Keratinocyte (primary cell): Measurements from ENCODE around the gene JAZF1. TPM values are rescaled to one million over a fixed set of nuclear protein-coding genes. Genes with fewer than 3 reads are reported as not detected.

ENCODE experiments used
- DNase-seq: peaks from one replicate; pipeline ENCODE4 v3.0.0-alpha.2; 2011; ENCODE audit warnings: low read depth, missing footprints, low spot score
- FAIRE-seq: peaks from 2 replicates; lab custom pipeline; 2011; peaks lifted over from hg19 to GRCh38; lab: Jason Lieb, UNC
- H2AFZ ChIP-seq: 2 replicates; pipeline ENCODE4 v1.6.0; 2012; ENCODE audit warnings: low read length, control low read depth, inconsistent platforms; ENCODE audit not compliant: control insufficient read depth
- H3K27ac ChIP-seq: 2 replicates; pipeline ENCODE4 v1.5.1; 2011; ENCODE audit warnings: low read length; ENCODE audit not compliant: control insufficient read depth, insufficient read depth
- H3K27me3 ChIP-seq: 3 replicates; pipeline ENCODE4 v1.6.0; 2011; ENCODE audit warnings: low read length; ENCODE audit not compliant: control insufficient read depth, insufficient read depth; ENCODE audit errors: extremely low read depth
- H3K36me3 ChIP-seq, 2 experiments: 2 replicates in 1 of 2; 3 replicates in 1 of 2; pipeline ENCODE4 v1.5.1; 2011; ENCODE audit warnings: low read length in 2 of 2, mild to moderate bottlenecking in 1 of 2; ENCODE audit not compliant: control insufficient read depth in 2 of 2, insufficient read depth in 2 of 2; ENCODE audit errors: extremely low read depth in 1 of 2
- H3K4me1 ChIP-seq: 3 replicates; pipeline ENCODE4 v1.5.1; 2011; ENCODE audit warnings: low read length; ENCODE audit not compliant: control insufficient read depth, insufficient read depth; ENCODE audit errors: extremely low read depth
- H3K4me2 ChIP-seq: 3 replicates; pipeline ENCODE4 v1.6.0; 2011; ENCODE audit warnings: low read depth, low read length; ENCODE audit not compliant: control insufficient read depth, insufficient read depth; ENCODE audit errors: extremely low read depth
- H3K4me3 ChIP-seq, 3 experiments: fragments of 200-600 bp in 1 of 3; sonication (generic) in 1 of 3; 2 replicates in 2 of 3; 3 replicates in 1 of 3; pipeline ENCODE4 v1.5.1; 2011 to 2016; ENCODE audit warnings: low read length in 3 of 3, mild to moderate bottlenecking in 3 of 3, control low read depth in 2 of 3, inconsistent platforms in 1 of 3, low read depth in 1 of 3, mixed read lengths in 1 of 3, mixed run types in 1 of 3, moderate library complexity in 1 of 3; ENCODE audit not compliant: control insufficient read depth in 2 of 3, insufficient read depth in 2 of 3; ENCODE audit errors: extremely low read depth in 1 of 3
- H3K79me2 ChIP-seq: 2 replicates; pipeline ENCODE4 v1.6.0; 2012; ENCODE audit warnings: low read length; ENCODE audit not compliant: control insufficient read depth, insufficient read depth
- H3K9ac ChIP-seq: 3 replicates; pipeline ENCODE4 v1.6.0; 2011; ENCODE audit warnings: low read length; ENCODE audit not compliant: control insufficient read depth, insufficient read depth; ENCODE audit errors: extremely low read depth
- H3K9me1 ChIP-seq: 3 replicates; pipeline ENCODE4 v1.6.0; 2011; ENCODE audit warnings: low read length; ENCODE audit not compliant: control insufficient read depth, insufficient read depth; ENCODE audit errors: extremely low read depth
- H3K9me3 ChIP-seq: 2 replicates; pipeline ENCODE4 v1.5.1; 2012; ENCODE audit warnings: low read depth, low read length; ENCODE audit not compliant: control insufficient read depth
- H4K20me1 ChIP-seq: 3 replicates; pipeline ENCODE4 v1.6.0; 2011; ENCODE audit warnings: low read length; ENCODE audit not compliant: control insufficient read depth, insufficient read depth; ENCODE audit errors: extremely low read depth
- EZH2 ChIP-seq: IDR thresholded peaks from one replicate; pipeline ENCODE4 v1.6.1; 2012; ENCODE audit warnings: inconsistent platforms, mild to moderate bottlenecking, low read length, moderate library complexity
- dilution Hi-C: fragments of 300-500 bp; cut with MboI; formaldehyde crosslinking; loops from one replicate; pipeline ENCODE4 v1.7.0; 2020; ENCODE audit warnings: low sequenced_read_pairs; ENCODE audit not compliant: extremely low pct_ligation_motif_present
- polyA plus RNA-seq, 5 experiments: library from polyadenylated mRNA; depleted of rRNA in 3 of 5; stranded (reverse) in 3 of 5; stranded (forward) in 1 of 5; unstranded in 1 of 5; fragments of >200 nt; gene quantifications; 1 replicate in 1 of 5; 2 replicates in 3 of 5; 3 replicates in 1 of 5; pipeline versions ENCODE4 v1.2.1 to v1.2.3, GENCODE V29; 2011 to 2012; ENCODE audit warnings: missing spikeins in 2 of 5, low read depth in 1 of 5, low replicate concordance in 1 of 5
- TF ChIP-seq, protein P1 (sequence below), 3 experiments: IDR thresholded peaks in 1 of 3; conservative IDR thresholded peaks in 1 of 3; optimal IDR thresholded peaks in 1 of 3; 2 replicates in 2 of 3; 3 replicates in 1 of 3; pipeline versions ENCODE3 to v1.5.1; 2011; ENCODE audit warnings: low read length in 3 of 3, mild to moderate bottlenecking in 3 of 3, moderate library complexity in 2 of 3, control low read depth in 1 of 3, inconsistent platforms in 1 of 3; ENCODE audit not compliant: insufficient read depth in 2 of 3; ENCODE audit errors: extremely low read depth in 1 of 3

JAZF1 gene
- polyA plus RNA-seq, 1 donor (not counting 4 experiments of a cell fraction or from before 2014, with no cell fraction given): 2.5 TPM

DNA sequence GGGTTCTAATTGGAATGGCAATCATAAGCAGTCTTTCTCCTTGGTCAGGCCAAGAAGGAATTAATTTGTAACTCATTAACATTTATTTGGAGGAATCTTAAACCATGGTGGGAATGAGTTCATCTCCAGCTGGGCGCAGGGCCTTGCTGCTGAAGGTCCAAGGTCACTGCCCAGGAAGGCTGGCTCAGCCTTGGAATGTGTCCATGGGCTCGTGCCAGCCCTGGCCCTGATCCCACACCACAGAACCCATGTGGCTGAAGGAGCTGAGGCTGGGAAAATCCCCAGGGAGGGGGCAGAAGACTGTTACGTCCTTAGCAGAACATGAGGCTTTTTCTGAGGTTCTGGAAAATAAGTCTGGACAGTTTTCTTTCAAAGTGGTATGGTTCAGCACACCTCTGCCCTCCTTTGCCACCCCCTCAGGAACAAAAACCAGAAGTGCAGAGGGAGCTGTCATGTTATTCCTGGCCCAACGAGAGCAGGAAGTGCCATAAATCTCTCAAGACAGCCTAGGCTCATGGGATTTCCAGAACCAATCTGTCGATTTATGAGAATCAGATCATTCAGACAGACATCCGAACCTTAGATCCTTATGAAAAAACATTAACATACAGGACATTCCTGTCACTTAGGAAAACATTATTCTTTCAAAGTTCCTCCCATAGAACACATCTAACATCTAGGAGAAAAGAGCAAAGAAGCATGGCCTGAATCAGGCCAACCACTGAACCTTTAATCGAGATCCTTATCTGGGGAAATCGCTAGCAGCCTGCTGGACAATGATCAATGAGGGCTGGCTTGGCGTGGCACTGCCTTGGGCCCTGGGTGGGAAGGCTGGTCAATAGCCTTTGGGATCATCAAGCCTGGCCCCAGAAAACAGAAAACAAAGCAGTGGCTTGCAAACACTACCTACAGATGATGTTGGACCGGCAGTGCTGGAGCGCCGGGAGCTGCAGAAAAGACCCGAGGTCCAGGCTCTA is 306.3 kb downstream of the JAZF1 start:
- TF ChIP-seq, protein P1, sequence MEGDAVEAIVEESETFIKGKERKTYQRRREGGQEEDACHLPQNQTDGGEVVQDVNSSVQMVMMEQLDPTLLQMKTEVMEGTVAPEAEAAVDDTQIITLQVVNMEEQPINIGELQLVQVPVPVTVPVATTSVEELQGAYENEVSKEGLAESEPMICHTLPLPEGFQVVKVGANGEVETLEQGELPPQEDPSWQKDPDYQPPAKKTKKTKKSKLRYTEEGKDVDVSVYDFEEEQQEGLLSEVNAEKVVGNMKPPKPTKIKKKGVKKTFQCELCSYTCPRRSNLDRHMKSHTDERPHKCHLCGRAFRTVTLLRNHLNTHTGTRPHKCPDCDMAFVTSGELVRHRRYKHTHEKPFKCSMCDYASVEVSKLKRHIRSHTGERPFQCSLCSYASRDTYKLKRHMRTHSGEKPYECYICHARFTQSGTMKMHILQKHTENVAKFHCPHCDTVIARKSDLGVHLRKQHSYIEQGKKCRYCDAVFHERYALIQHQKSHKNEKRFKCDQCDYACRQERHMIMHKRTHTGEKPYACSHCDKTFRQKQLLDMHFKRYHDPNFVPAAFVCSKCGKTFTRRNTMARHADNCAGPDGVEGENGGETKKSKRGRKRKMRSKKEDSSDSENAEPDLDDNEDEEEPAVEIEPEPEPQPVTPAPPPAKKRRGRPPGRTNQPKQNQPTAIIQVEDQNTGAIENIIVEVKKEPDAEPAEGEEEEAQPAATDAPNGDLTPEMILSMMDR (optimal IDR thresholded peaks at IDR 0.05 in 1 of 3, IDR thresholded peaks at IDR 0.05 in 1 of 3, conservative IDR thresholded peaks at IDR 0.05 in 1 of 3; ENCODE audit: extremely low read depth in 1 of 3, insufficient read depth in 2 of 3, low read length in 3 of 3): no peak
- no peak for TF ChIP-seq EZH2
- H3K27me3 ChIP-seq: no peaks in the 10 kb centered on the region
- H3K9me3 ChIP-seq: no peaks in the 10 kb centered on the region
- no peak overlapping the region for H2AFZ ChIP-seq
- FAIRE-seq (no peak), DNase-seq (no peak)
- no peaks in the 10 kb centered on the region for H3K9me1 ChIP-seq
- H3K4me1 ChIP-seq: no peaks in the 10 kb centered on the region
- no peak overlapping the region for H3K9ac ChIP-seq
- H3K27ac ChIP-seq: no peak overlapping the region
- H3K79me2 ChIP-seq: no peaks in the 10 kb centered on the region
- no peaks in the 10 kb centered on the region for H3K36me3 ChIP-seq
- H3K4me3 ChIP-seq: no peak overlapping the region
- dilution Hi-C loops: no loop called here
- H3K4me2 ChIP-seq: no peak overlapping the region
- H4K20me1 ChIP-seq: no peaks in the 10 kb centered on the region

DNA sequence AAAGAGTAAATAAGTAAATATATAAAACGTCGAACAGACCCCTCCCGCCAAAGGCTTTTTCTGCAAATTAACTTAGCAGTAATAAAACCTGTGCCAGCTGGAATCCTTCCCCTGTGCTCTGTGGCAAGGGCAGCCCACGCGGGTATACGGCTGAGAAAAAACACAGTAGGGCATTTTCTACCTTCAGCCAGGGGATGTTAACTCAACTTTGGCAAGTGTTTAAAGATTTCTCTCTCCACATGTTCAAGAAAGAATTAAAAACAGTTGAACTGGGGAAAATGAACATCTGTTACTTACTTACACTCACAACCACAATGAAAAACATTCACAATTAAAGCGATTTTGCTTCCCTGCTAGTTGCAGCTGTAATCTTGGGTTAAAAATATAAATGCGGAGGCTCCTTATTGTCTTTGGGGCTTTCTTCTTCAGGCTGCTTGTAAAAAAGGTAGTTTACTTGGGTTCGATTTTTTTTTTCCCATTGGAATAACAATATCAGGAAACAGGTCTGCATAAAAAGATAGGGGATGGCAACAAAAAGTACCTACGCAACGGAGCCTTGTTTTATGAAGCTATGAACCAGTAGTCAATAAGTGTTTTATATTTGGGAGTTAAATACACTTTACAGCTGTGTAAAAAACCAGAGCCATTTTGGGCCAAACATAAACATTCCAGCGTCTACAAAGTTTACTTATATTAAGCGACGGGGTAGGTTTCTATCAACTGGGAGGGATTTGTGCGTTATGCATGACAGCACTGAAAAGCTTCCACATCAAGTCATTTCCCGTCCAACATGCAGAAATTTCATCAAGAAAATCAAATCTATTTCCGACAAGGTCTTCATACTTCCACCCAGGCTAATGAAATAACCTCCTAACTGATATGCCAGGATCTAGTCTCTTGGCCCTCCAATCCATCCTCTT is 308.0 kb downstream of the JAZF1 start:
- Histone ChIP-seq H3K36me3 (no peaks in the 10 kb centered on the region), H3K4me3 (no peak overlapping the region), H4K20me1 (no peaks in the 10 kb centered on the region), H3K27me3 (no peaks in the 10 kb centered on the region), H3K79me2 (no peaks in the 10 kb centered on the region), H3K4me2 (no peak overlapping the region), H3K27ac (no peak overlapping the region), H3K9me3 (no peaks in the 10 kb centered on the region), H3K4me1 (no peaks in the 10 kb centered on the region), H3K9me1 (no peaks in the 10 kb centered on the region), H3K9ac (no peak overlapping the region), H2AFZ (no peak overlapping the region)
- dilution Hi-C loops: no loop called here
- TF ChIP-seq, protein P1 (optimal IDR thresholded peaks at IDR 0.05 in 1 of 3, IDR thresholded peaks at IDR 0.05 in 1 of 3, conservative IDR thresholded peaks at IDR 0.05 in 1 of 3; ENCODE audit: extremely low read depth in 1 of 3, insufficient read depth in 2 of 3, low read length in 3 of 3): no peak
- no peak for TF ChIP-seq EZH2
- FAIRE-seq (no peak), DNase-seq (no peak)
